ENCODE results near the gene ZXDC. TPM values are rescaled to one million over a fixed set of nuclear protein-coding genes. Genes with fewer than 3 reads are reported as not detected.

Gene ZXDC
- total and polyA plus RNA-seq, 7 experiments from 2014 or later, result 10.3 to 71.9 (median 61.0) TPM

GRCh38 chr3:126474498-126475412 is 936 bp downstream of the ZXDC start:
- DNase-seq (peak in 8 of 9 donors; percentile 12 to 49 (median 31)), ATAC-seq (no peak)
- CTCF ChIA-PET, result no interaction called here
- H3K27ac Mint-ChIP-seq, result peak overlapping the region; percentile 35 to 94 (median 82)
- H3K36me3 ChIP-seq (ENCODE audit: control insufficient read depth in 2 of 3, insufficient read depth in 3 of 3, low read length in 3 of 3), result peaks cover 16 to 25% (median 18%) of the 10 kb centered on the region in 3 experiments
- peaks cover 2 to 29% (median 18%) of the 10 kb centered on the region in 5 donors for H3K36me3 Mint-ChIP-seq
- POLR2A ChIA-PET, result interaction anchor here (0.5 to 1.4 kb wide), 5 partner anchors 13 to 1744 kb away, joined by 3 to 4 read pairs (median 3); partner anchors contain the start of genes ABTB1 and UMPS
- peak overlapping the region; percentile 78 to 97 (median 92) for H3K4me3 Mint-ChIP-seq
- H3K9me3 Mint-ChIP-seq, result peaks cover 0 to 3% (median 0%) of the 10 kb centered on the region in 11 donors
- intact Hi-C loops (cut with micrococcal nuclease), result loop anchor here (1.0 to 10.0 kb wide), 16 partner anchors 117 to 1742 kb away; partner anchors contain the start of genes ABTB1 (in 2 of the 2), KLF15 (in 2 of the 2), OSBPL11 (in 2 of the 2) and CHCHD6 (in 1 of the 2)
- H3K27me3 ChIP-seq (ENCODE audit: control insufficient read depth in 2 of 2, insufficient read depth in 2 of 2, low read length in 2 of 2), result no peaks in the 10 kb centered on the region
- H3K27me3 Mint-ChIP-seq, result peaks cover 0 to 4% (median 0%) of the 10 kb centered on the region in 5 donors
- H3K9me3 ChIP-seq (ENCODE audit: control insufficient read depth in 2 of 3, low read length in 3 of 3), result no peaks in the 10 kb centered on the region
- H3K4me1 ChIP-seq (ENCODE audit: control insufficient read depth in 2 of 2, insufficient read depth in 2 of 2, low read length in 2 of 2), result peaks cover 29 to 34% of the 10 kb centered on the region in 2 donors
- H3K4me3 ChIP-seq (ENCODE audit: low read length), result peak overlapping the region; percentile 61
- peaks cover 35 to 60% (median 54%) of the 10 kb centered on the region in 7 donors for H3K4me1 Mint-ChIP-seq
- peak overlapping the region; percentile 87 for H3K27ac ChIP-seq (ENCODE audit: low read depth, low read length)

GRCh38 chr3:126473292-126474168 is 2.2 kb downstream of the ZXDC start:
- no peak for DNase-seq
- ChIA-PET POLR2A (interaction anchor here (0.5 to 1.1 kb wide), 3 partner anchors 11 to 1743 kb away, joined by 3 to 4 read pairs (median 3); partner anchors contain the start of gene UMPS), CTCF (no interaction called here)
- Mint-ChIP-seq H3K4me1 (peaks cover 44 to 72% (median 64%) of the 10 kb centered on the region in 7 donors), H3K9me3 (peaks cover 0 to 3% (median 0%) of the 10 kb centered on the region in 11 donors), H3K36me3 (peaks cover 12 to 41% (median 28%) of the 10 kb centered on the region in 5 donors), H3K27me3 (peaks cover 0 to 4% (median 0%) of the 10 kb centered on the region in 5 donors), H3K4me3 (peak overlapping the region; percentile 78 to 97 (median 92)), H3K27ac (peak overlapping the region; percentile 14 to 86 (median 68))
- Histone ChIP-seq H3K27ac (ENCODE audit: low read depth, low read length) (peak overlapping the region; percentile 26), H3K27me3 (ENCODE audit: control insufficient read depth in 2 of 2, insufficient read depth in 2 of 2, low read length in 2 of 2) (no peaks in the 10 kb centered on the region), H3K9me3 (ENCODE audit: control insufficient read depth in 2 of 3, low read length in 3 of 3) (no peaks in the 10 kb centered on the region), H3K4me1 (ENCODE audit: control insufficient read depth in 2 of 2, insufficient read depth in 2 of 2, low read length in 2 of 2) (peaks cover 29 to 34% of the 10 kb centered on the region in 2 donors), H3K4me3 (ENCODE audit: low read length) (peak overlapping the region; percentile 37), H3K36me3 (ENCODE audit: control insufficient read depth in 2 of 3, insufficient read depth in 3 of 3, low read length in 3 of 3) (peaks cover 23 to 37% (median 29%) of the 10 kb centered on the region in 3 experiments)
- ATAC-seq, result no peak
- intact Hi-C loops (cut with micrococcal nuclease), result loop anchor here (2.0 to 10.0 kb wide), 5 partner anchors 117 to 1579 kb away; partner anchors contain the start of genes KLF15 (in 1 of the 2), SEC61A1 (in 1 of the 2), TPRA1 (in 1 of the 2) and TXNRD3 (in 1 of the 2)

- H3K27ac ChIP-seq (ENCODE audit: low read depth, low read length), result no peak overlapping the region
Observed at GRCh38 chr3:126472277-126473006, 3.2 kb downstream of the ZXDC start.

GRCh38 chr3:126469479-126469878 is 6.2 kb downstream of the ZXDC start:
- CTCF ChIA-PET, result no interaction called here
- POLR2A ChIA-PET, result no interaction called here
- H3K4me1 ChIP-seq (ENCODE audit: control insufficient read depth in 2 of 2, insufficient read depth in 2 of 2, low read length in 2 of 2), result peaks cover 26 to 27% of the 10 kb centered on the region in 2 donors
- no peak overlapping the region for H3K4me3 ChIP-seq (ENCODE audit: low read length)
- Mint-ChIP-seq H3K36me3 (peaks cover 29 to 68% (median 49%) of the 10 kb centered on the region in 5 donors), H3K9me3 (no peaks in the 10 kb centered on the region), H3K27ac (peak overlapping the region in 3 of 9 donors; percentile 12 to 73 (median 36)), H3K27me3 (no peaks in the 10 kb centered on the region), H3K4me3 (peak overlapping the region in 2 of 10 donors; percentile 4 to 13), H3K4me1 (peaks cover 42 to 77% (median 72%) of the 10 kb centered on the region in 7 donors)
- H3K36me3 ChIP-seq (ENCODE audit: control insufficient read depth in 2 of 3, insufficient read depth in 3 of 3, low read length in 3 of 3), result peaks cover 36 to 78% (median 50%) of the 10 kb centered on the region in 3 experiments
- intact Hi-C loops (cut with micrococcal nuclease), result no loop called here
- no peaks in the 10 kb centered on the region for H3K9me3 ChIP-seq (ENCODE audit: control insufficient read depth in 2 of 3, low read length in 3 of 3)
- DNase-seq (no peak), ATAC-seq (no peak)
- no peak overlapping the region for H3K27ac ChIP-seq (ENCODE audit: low read depth, low read length)
- H3K27me3 ChIP-seq (ENCODE audit: control insufficient read depth in 2 of 2, insufficient read depth in 2 of 2, low read length in 2 of 2), result no peaks in the 10 kb centered on the region

More at GRCh38 chr3:126472277-126473006, 3.2 kb downstream of the ZXDC start:
- Mint-ChIP-seq H3K4me3 (peak overlapping the region; percentile 78 to 97 (median 92)), H3K9me3 (peaks cover 0 to 3% (median 0%) of the 10 kb centered on the region in 11 donors), H3K27ac (peak overlapping the region; percentile 10 to 86 (median 68)), H3K27me3 (peaks cover 0 to under 1% (median 0%) of the 10 kb centered on the region in 5 donors), H3K4me1 (peaks cover 44 to 79% (median 71%) of the 10 kb centered on the region in 7 donors), H3K36me3 (peaks cover 15 to 49% (median 35%) of the 10 kb centered on the region in 5 donors)
- DNase-seq, result no peak
- intact Hi-C loops (cut with micrococcal nuclease), result loop anchor here in 1 of 2 donors (10.0 kb wide), 1 partner anchor 1098 kb away; the partner anchor contains the start of gene ZNF148
- peak; percentile 23 for ATAC-seq
- Histone ChIP-seq H3K4me3 (ENCODE audit: low read length) (peak overlapping the region; percentile 37), H3K27me3 (ENCODE audit: control insufficient read depth in 2 of 2, insufficient read depth in 2 of 2, low read length in 2 of 2) (no peaks in the 10 kb centered on the region), H3K4me1 (ENCODE audit: control insufficient read depth in 2 of 2, insufficient read depth in 2 of 2, low read length in 2 of 2) (peaks cover 29 to 34% of the 10 kb centered on the region in 2 donors), H3K36me3 (ENCODE audit: control insufficient read depth in 2 of 3, insufficient read depth in 3 of 3, low read length in 3 of 3) (peaks cover 26 to 48% (median 31%) of the 10 kb centered on the region in 3 experiments), H3K9me3 (ENCODE audit: control insufficient read depth in 2 of 3, low read length in 3 of 3) (no peaks in the 10 kb centered on the region)
- CTCF ChIA-PET, result no interaction called here
- POLR2A ChIA-PET, result interaction anchor here (0.6 kb wide), 1 partner anchor 1118 kb away, joined by 3 read pairs; the partner anchor contains the start of gene TPRA1

GRCh38 chr3:126468028-126468891 is 7.4 kb downstream of the ZXDC start:
- H3K27me3 ChIP-seq (ENCODE audit: control insufficient read depth in 2 of 2, insufficient read depth in 2 of 2, low read length in 2 of 2), result no peaks in the 10 kb centered on the region
- H3K27ac ChIP-seq (ENCODE audit: low read depth, low read length), result no peak overlapping the region
- intact Hi-C loops (cut with micrococcal nuclease), result no loop called here
- no peaks in the 10 kb centered on the region for H3K9me3 ChIP-seq (ENCODE audit: control insufficient read depth in 2 of 3, low read length in 3 of 3)
- no peaks in the 10 kb centered on the region for H3K27me3 Mint-ChIP-seq
- H3K4me3 ChIP-seq (ENCODE audit: low read length), result no peak overlapping the region
- peak overlapping the region in 1 of 9 donors; percentile 27 for H3K27ac Mint-ChIP-seq
- H3K9me3 Mint-ChIP-seq, result no peaks in the 10 kb centered on the region
- ChIA-PET POLR2A (no interaction called here), CTCF (no interaction called here)
- H3K4me3 Mint-ChIP-seq, result no peak overlapping the region
- H3K36me3 ChIP-seq (ENCODE audit: control insufficient read depth in 2 of 3, insufficient read depth in 3 of 3, low read length in 3 of 3), result peaks cover 44 to 81% (median 55%) of the 10 kb centered on the region in 3 experiments
- peaks cover 14 to 16% of the 10 kb centered on the region in 2 donors for H3K4me1 ChIP-seq (ENCODE audit: control insufficient read depth in 2 of 2, insufficient read depth in 2 of 2, low read length in 2 of 2)
- DNase-seq (no peak), ATAC-seq (no peak)
- H3K36me3 Mint-ChIP-seq, result peaks cover 32 to 72% (median 46%) of the 10 kb centered on the region in 5 donors
- peaks cover 34 to 74% (median 62%) of the 10 kb centered on the region in 7 donors for H3K4me1 Mint-ChIP-seq

Measured in naive thymus-derived CD4-positive, alpha-beta T cell (primary cell).